GM23338 (cell line): ENCODE data around the gene ELOB. TPM values are rescaled to one million over a fixed set of nuclear protein-coding genes. Genes with fewer than 3 reads are reported as not detected.

ENCODE experiments used
- ATAC-seq: fragments of 200-7000 bp; cut with Tn5 transposase; 3 replicates; pipeline ENCODE4 v1.9.1; 2020
- DNase-seq: peaks from one replicate; pipeline ENCODE4 v3.0.0-alpha.2; 2015; ENCODE audit warnings: low spot score
- H2AFZ ChIP-seq: fragments of 200-600 bp; sonication (generic); 2 replicates; pipeline ENCODE4 v1.8.0; 2016; ENCODE audit warnings: antibody characterized with exemption, mild to moderate bottlenecking, moderate library complexity
- H3F3A ChIP-seq: fragments of 200-600 bp; sonication (generic); replicated peaks from 2 replicates; pipeline ENCODE4 v1.8.0; 2017; ENCODE audit warnings: antibody characterized with exemption, mixed run types, low read depth
- H3K27ac ChIP-seq: fragments of 200-600 bp; sonication (generic); 2 replicates; pipeline ENCODE4 v1.6.1; 2016; ENCODE audit warnings: low read depth
- H3K27me3 ChIP-seq: fragments of 200-600 bp; sonication (generic); 2 replicates; pipeline ENCODE4 v1.8.0; 2016; ENCODE audit warnings: mild to moderate bottlenecking, mixed run types, moderate library complexity; ENCODE audit not compliant: insufficient read depth
- H3K36me3 ChIP-seq: fragments of 200-600 bp; sonication (generic); 2 replicates; pipeline ENCODE4 v1.8.0; 2016; ENCODE audit warnings: mild to moderate bottlenecking; ENCODE audit not compliant: insufficient read depth
- H3K4me1 ChIP-seq: fragments of 200-600 bp; sonication (generic); 2 replicates; pipeline ENCODE4 v1.8.0; 2016; ENCODE audit warnings: mild to moderate bottlenecking, moderate library complexity; ENCODE audit not compliant: insufficient read depth
- H3K4me2 ChIP-seq: fragments of 200-600 bp; sonication (generic); 2 replicates; pipeline ENCODE4 v1.7.1; 2017; ENCODE audit warnings: mixed run types
- H3K4me3 ChIP-seq: fragments of 200-600 bp; sonication (generic); 2 replicates; pipeline ENCODE4 v1.6.1; 2016; ENCODE audit warnings: mixed run types
- H3K79me2 ChIP-seq: fragments of 200-600 bp; sonication (generic); replicated peaks from 2 replicates; pipeline ENCODE4 v1.8.0; 2017; ENCODE audit warnings: mild to moderate bottlenecking; ENCODE audit not compliant: insufficient read depth
- H3K9me2 ChIP-seq: fragments of 200-600 bp; sonication (generic); 2 replicates; pipeline ENCODE4 v1.8.0; 2017; ENCODE audit not compliant: insufficient read depth
- H4K20me1 ChIP-seq: fragments of 200-600 bp; sonication (generic); replicated peaks from 2 replicates; pipeline ENCODE4 v1.8.0; 2017; ENCODE audit warnings: mild to moderate bottlenecking; ENCODE audit not compliant: insufficient read depth
- H3K27ac Mint-ChIP-seq: 2 replicates; pipeline ENCODE4 v1.8.0; 2020; ENCODE audit warnings: inconsistent platforms, mild to moderate bottlenecking, moderate library complexity, mixed read lengths
- H3K27me3 Mint-ChIP-seq: 3 replicates; pipeline ENCODE4 v1.8.0; 2022; ENCODE audit warnings: low read depth, mild to moderate bottlenecking, moderate library complexity, mixed read lengths, inconsistent platforms; ENCODE audit not compliant: insufficient read depth, poor library complexity
- H3K36me3 Mint-ChIP-seq: 3 replicates; pipeline ENCODE4 v1.8.0; 2021; ENCODE audit warnings: low read depth, mild to moderate bottlenecking, inconsistent platforms, moderate library complexity, mixed read lengths
- H3K4me1 Mint-ChIP-seq: 3 replicates; pipeline ENCODE4 v1.8.0; 2020; ENCODE audit warnings: mild to moderate bottlenecking, inconsistent platforms, mixed read lengths
- H3K4me3 Mint-ChIP-seq: 3 replicates; pipeline ENCODE4 v1.8.0; 2021; ENCODE audit warnings: moderate library complexity, mild to moderate bottlenecking, inconsistent platforms, mixed read lengths
- H3K9me3 Mint-ChIP-seq: 3 replicates; pipeline ENCODE4 v1.8.0; 2020; ENCODE audit warnings: moderate library complexity, mild to moderate bottlenecking, inconsistent platforms, mixed read lengths
- CREB1 ChIP-seq: fragments of 250-450 bp; sonication (Bioruptor Pico); IDR thresholded peaks from 2 replicates; pipeline ENCODE4 v1.5.0; 2020; ENCODE audit warnings: low read depth, mild to moderate bottlenecking, moderate library complexity
- ETS1 ChIP-seq: IDR thresholded peaks from 2 replicates; pipeline ENCODE4 v1.6.1; 2016; ENCODE audit warnings: antibody characterized with exemption
- EZH2 ChIP-seq: fragments of 200-600 bp; sonication (generic); IDR thresholded peaks from one replicate; pipeline ENCODE4 v1.8.0; 2017; ENCODE audit warnings: antibody characterized with exemption, mild to moderate bottlenecking, low read depth; ENCODE audit not compliant: unreplicated experiment
- EZH2phosphoT487 ChIP-seq: fragments of 200-600 bp; sonication (generic); IDR thresholded peaks from one replicate; pipeline ENCODE4 v1.8.1; 2018; ENCODE audit warnings: antibody characterized with exemption; ENCODE audit not compliant: unreplicated experiment
- JUNB ChIP-seq: IDR thresholded peaks from one replicate; pipeline ENCODE4 v1.6.1; 2016; ENCODE audit warnings: antibody characterized with exemption; ENCODE audit not compliant: unreplicated experiment
- POLR2AphosphoS5 ChIP-seq: IDR thresholded peaks from 2 replicates; pipeline ENCODE4 v1.6.1; 2016; ENCODE audit warnings: antibody characterized with exemption, low read depth
- REST ChIP-seq: IDR thresholded peaks from one replicate; pipeline ENCODE4 v1.6.1; 2018; ENCODE audit warnings: antibody characterized with exemption; ENCODE audit not compliant: unreplicated experiment
- STAT1 ChIP-seq: IDR thresholded peaks from one replicate; pipeline ENCODE4 v1.6.1; 2016; ENCODE audit warnings: antibody characterized with exemption; ENCODE audit not compliant: unreplicated experiment
- ZNF114 ChIP-seq: fragments of 250-450 bp; sonication (Bioruptor Pico); IDR thresholded peaks from 2 replicates; pipeline ENCODE4 v1.5.0; 2020; ENCODE audit warnings: mild to moderate bottlenecking, moderate library complexity
- ZNF331 ChIP-seq: fragments of 250-450 bp; sonication (Bioruptor Pico); IDR thresholded peaks from 2 replicates; pipeline ENCODE4 v1.5.0; 2020; ENCODE audit warnings: low read depth, mild to moderate bottlenecking, moderate library complexity
- ZNF462 ChIP-seq: fragments of 250-450 bp; sonication (Bioruptor Pico); IDR thresholded peaks from 2 replicates; pipeline ENCODE4 v1.5.0; 2020; ENCODE audit warnings: mild to moderate bottlenecking, moderate library complexity
- polyA plus RNA-seq: library from polyadenylated mRNA; unstranded; fragments of >200 nt; fragmentation: Nextera tagmentation; extraction: Ambion mirVana; gene quantifications from 2 replicates; pipeline ENCODE4 v1.2.1, GENCODE V29; 2016
- total RNA-seq: library from RNA; depleted of rRNA; stranded (reverse); fragments of >200 nt; shearing (Covaris generic); gene quantifications from 2 replicates; pipeline ENCODE4 v1.2.3, GENCODE V29; 2014
- TF ChIP-seq, protein P1 (sequence below), 2 experiments: fragments of 200-600 bp in 1 of 2; sonication (generic) in 1 of 2; conservative IDR thresholded peaks; 2 replicates each; pipeline versions ENCODE4 v1.5.1 to v1.6.1; 2016 to 2017; ENCODE audit warnings: antibody characterized with exemption in 2 of 2, low read depth in 2 of 2, mild to moderate bottlenecking in 2 of 2, moderate library complexity in 1 of 2

ELOB gene
- total and polyA plus RNA-seq, 2 experiments from 2014 or later = 278 to 756 TPM

- H3K36me3 ChIP-seq = no peaks in the 10 kb centered on the region
- Mint-ChIP-seq H3K27ac (peak overlapping the region; percentile 34; the same call in 1 of the 2 replicates), H3K36me3 (no peaks in the 10 kb centered on the region; the same call in 2 of the 3 replicates), H3K9me3 (no peaks in the 10 kb centered on the region), H3K4me3 (no peak overlapping the region; the same call in 2 of the 3 replicates), H3K27me3 (peaks cover 9% of the 10 kb centered on the region), H3K4me1 (peaks cover 3% of the 10 kb centered on the region; the same call in 1 of the 3 replicates)
- no peaks in the 10 kb centered on the region for H3K27me3 ChIP-seq
- DNase-seq (no peak), ATAC-seq (no peak)
- H3K79me2 ChIP-seq = no peaks in the 10 kb centered on the region
- H2AFZ ChIP-seq = no peak overlapping the region
- H3K27ac ChIP-seq = no peak overlapping the region
- H3K9me2 ChIP-seq = no peaks in the 10 kb centered on the region
- H4K20me1 ChIP-seq = no peaks in the 10 kb centered on the region
- no peaks in the 10 kb centered on the region for H3K4me1 ChIP-seq
- H3K4me2 ChIP-seq = no peak overlapping the region
- no peak overlapping the region for H3K4me3 ChIP-seq
- no peaks in the 10 kb centered on the region for H3F3A ChIP-seq
- TF ChIP-seq POLR2AphosphoS5 (no peak), EZH2phosphoT487 (no peak), CREB1 (CRISPR knock-in tag) (no peak), ZNF462 (CRISPR knock-in tag) (no peak), STAT1 (no peak), ZNF331 (CRISPR knock-in tag) (no peak), ETS1 (no peak), EZH2 (no peak), ZNF114 (CRISPR knock-in tag) (no peak), REST (no peak), JUNB (no peak)
- TF ChIP-seq, protein P1, sequence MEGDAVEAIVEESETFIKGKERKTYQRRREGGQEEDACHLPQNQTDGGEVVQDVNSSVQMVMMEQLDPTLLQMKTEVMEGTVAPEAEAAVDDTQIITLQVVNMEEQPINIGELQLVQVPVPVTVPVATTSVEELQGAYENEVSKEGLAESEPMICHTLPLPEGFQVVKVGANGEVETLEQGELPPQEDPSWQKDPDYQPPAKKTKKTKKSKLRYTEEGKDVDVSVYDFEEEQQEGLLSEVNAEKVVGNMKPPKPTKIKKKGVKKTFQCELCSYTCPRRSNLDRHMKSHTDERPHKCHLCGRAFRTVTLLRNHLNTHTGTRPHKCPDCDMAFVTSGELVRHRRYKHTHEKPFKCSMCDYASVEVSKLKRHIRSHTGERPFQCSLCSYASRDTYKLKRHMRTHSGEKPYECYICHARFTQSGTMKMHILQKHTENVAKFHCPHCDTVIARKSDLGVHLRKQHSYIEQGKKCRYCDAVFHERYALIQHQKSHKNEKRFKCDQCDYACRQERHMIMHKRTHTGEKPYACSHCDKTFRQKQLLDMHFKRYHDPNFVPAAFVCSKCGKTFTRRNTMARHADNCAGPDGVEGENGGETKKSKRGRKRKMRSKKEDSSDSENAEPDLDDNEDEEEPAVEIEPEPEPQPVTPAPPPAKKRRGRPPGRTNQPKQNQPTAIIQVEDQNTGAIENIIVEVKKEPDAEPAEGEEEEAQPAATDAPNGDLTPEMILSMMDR (conservative IDR thresholded peaks at IDR 0.05; ENCODE audit: low read depth in 2 of 2) = no peak
Observed at GRCh38 chr16:2740476-2740875, 36.6 kb downstream of the ELOB start.
